Peyer's patch (tissue), 4 donors: ENCODE results near the gene TSLP.

Experiments
- CTCF ChIP-seq, 6 experiments: fragments of 450-650 bp in 4 of 6; fragments of 200-600 bp in 2 of 6; sonication (generic) in 1 of 6; IDR thresholded peaks; one replicate each; pipeline ENCODE4 v1.5.1; 2017 to 2019; ENCODE audit warnings: antibody characterized with exemption in 6 of 6, mild to moderate bottlenecking in 3 of 6, moderate library complexity in 1 of 6
- POLR2A ChIP-seq, 2 donors: fragments of 450-650 bp; IDR thresholded peaks; one replicate each; pipeline ENCODE4 v1.5.1; 2017; ENCODE audit warnings: antibody characterized with exemption in 2 of 2, mild to moderate bottlenecking in 2 of 2, moderate library complexity in 2 of 2

- no peak for TF ChIP-seq CTCF (IDR thresholded peaks at IDR 0.05)
- TF ChIP-seq POLR2A (IDR thresholded peaks at IDR 0.05): no peak
These were observed 4.6 kb downstream of the TSLP start for GRCh38 chr5:111076091-111076490.
